CD4-positive, alpha-beta T cell treated with Interleukin-12 subunit alpha and Interleukin-12 subunit beta, for 1 hour (primary cell): ENCODE data around the gene C12orf42.

Experiments
- DNase-seq: peaks from one replicate; pipeline ENCODE4 v3.0.0-alpha.2; 2020

The C12orf42 gene

GRCh38 chr12:103422746-103423515, 72.8 kb downstream of the C12orf42 start:
- DNase-seq: no peak

GRCh38 chr12:103422328-103422727, 73.4 kb downstream of the C12orf42 start:
- no peak for DNase-seq

- DNase-seq: no peak
Observed at GRCh38 chr12:103421402-103421801, 74.4 kb downstream of the C12orf42 start.

GRCh38 chr12:103415681-103416080, 80.1 kb downstream of the C12orf42 start:
- no peak for DNase-seq

- DNase-seq: no peak
Observed at GRCh38 chr12:103401421-103401820, 94.3 kb downstream of the C12orf42 start.

GRCh38 chr12:103399986-103400385, 95.8 kb downstream of the C12orf42 start:
- DNase-seq: no peak

- no peak for DNase-seq
Observed at GRCh38 chr12:103397536-103397935, 98.2 kb downstream of the C12orf42 start.

- DNase-seq: no peak
Observed at GRCh38 chr12:103392722-103393121, 103.0 kb downstream of the C12orf42 start.

- no peak for DNase-seq
Observed at GRCh38 chr12:103391103-103391502, 104.7 kb downstream of the C12orf42 start.

GRCh38 chr12:103387385-103387784, 108.4 kb downstream of the C12orf42 start:
- no peak for DNase-seq

GRCh38 chr12:103386451-103386850, 109.3 kb downstream of the C12orf42 start:
- no peak for DNase-seq

- no peak for DNase-seq
Observed at GRCh38 chr12:103382736-103383346, 112.9 kb downstream of the C12orf42 start.

- no peak for DNase-seq
Observed at GRCh38 chr12:103382119-103382518, 113.6 kb downstream of the C12orf42 start.

- DNase-seq: no peak
Observed at GRCh38 chr12:103379670-103380069, 116.1 kb downstream of the C12orf42 start.

GRCh38 chr12:103373088-103373523, 122.7 kb downstream of the C12orf42 start:
- no peak for DNase-seq

- DNase-seq: no peak
Observed at GRCh38 chr12:103369929-103370328, 125.8 kb downstream of the C12orf42 start.

GRCh38 chr12:103368167-103368566, 127.6 kb downstream of the C12orf42 start:
- no peak for DNase-seq

- no peak for DNase-seq
Observed at GRCh38 chr12:103354403-103354802, 141.4 kb downstream of the C12orf42 start.

- no peak for DNase-seq
Observed at GRCh38 chr12:103353913-103354312, 141.9 kb downstream of the C12orf42 start.

GRCh38 chr12:103350116-103350515, 145.7 kb downstream of the C12orf42 start:
- no peak for DNase-seq

GRCh38 chr12:103348935-103349334, 146.8 kb downstream of the C12orf42 start:
- no peak for DNase-seq

- DNase-seq: no peak
Observed at GRCh38 chr12:103336940-103337339, 158.8 kb downstream of the C12orf42 start.

- no peak for DNase-seq
Observed at GRCh38 chr12:103334466-103334865, 161.3 kb downstream of the C12orf42 start.

- no peak for DNase-seq
Observed at GRCh38 chr12:103333676-103334075, 162.1 kb downstream of the C12orf42 start.

GRCh38 chr12:103331643-103332042, 164.1 kb downstream of the C12orf42 start:
- no peak for DNase-seq
